H1 (cell line): ENCODE data around the gene PYY. TPM values are rescaled to one million over a fixed set of nuclear protein-coding genes. Genes with fewer than 3 reads are reported as not detected.

ENCODE experiments used
- BACH1 ChIP-seq: IDR thresholded peaks from 2 replicates; pipeline ENCODE4 v1.6.1; 2012; ENCODE audit warnings: low read length, improper control_type of control experiment
- CBX5 ChIP-seq: fragments of 300-800, 300-1000 bp; sonication (generic); IDR thresholded peaks from 2 replicates; pipeline ENCODE4 v1.7.1; 2016; ENCODE audit warnings: antibody characterized with exemption, low read length, low read depth
- CBX8 ChIP-seq: fragments of 300-800, 300-1000 bp; sonication (generic); IDR thresholded peaks from 2 replicates; pipeline ENCODE4 v1.7.1; 2016; ENCODE audit warnings: low read depth, low read length, borderline replicate concordance
- CEBPB ChIP-seq: IDR thresholded peaks from 2 replicates; pipeline ENCODE4 v1.6.1; 2012; ENCODE audit warnings: low read depth, low read length
- CHD1 ChIP-seq: IDR thresholded peaks from 2 replicates; pipeline ENCODE4 v1.6.1; 2012; ENCODE audit warnings: low read depth, low read length, improper control_type of control experiment
- CHD2 ChIP-seq: IDR thresholded peaks from 2 replicates; pipeline ENCODE4 v1.6.1; 2012; ENCODE audit warnings: low read length, improper control_type of control experiment
- CTBP2 ChIP-seq: IDR thresholded peaks from 2 replicates; pipeline ENCODE4 v1.7.0; 2011; ENCODE audit warnings: borderline replicate concordance, mild to moderate bottlenecking, moderate library complexity, mixed read lengths, low read length; ENCODE audit not compliant: insufficient read depth, insufficient read length
- HDAC2 ChIP-seq, 2 experiments: fragments of 300-600 bp in 1 of 2; sonication (generic) in 1 of 2; IDR thresholded peaks; 2 replicates each; pipeline ENCODE4 v1.6.1; 2011 to 2012; ENCODE audit warnings: low read depth in 2 of 2, low read length in 2 of 2, mild to moderate bottlenecking in 2 of 2, moderate library complexity in 2 of 2, borderline replicate concordance in 1 of 2, inconsistent platforms in 1 of 2
- HDAC6 ChIP-seq: IDR thresholded peaks from one replicate; pipeline ENCODE4 v1.7.1; 2012; ENCODE audit warnings: low read depth, mild to moderate bottlenecking, inconsistent platforms, low read length, moderate library complexity
- JUND ChIP-seq: IDR thresholded peaks from 2 replicates; pipeline ENCODE4 v1.6.1; 2011; ENCODE audit warnings: mild to moderate bottlenecking, improper control_type of control experiment, low read length
- KDM1A ChIP-seq: fragments of 200-600, 300-600 bp; sonication (generic); IDR thresholded peaks from 2 replicates; pipeline ENCODE4 v1.7.1; 2016; ENCODE audit warnings: mild to moderate bottlenecking, low read length, borderline replicate concordance
- KDM4A ChIP-seq: IDR thresholded peaks from one replicate; pipeline ENCODE4 v1.7.1; 2012; ENCODE audit warnings: low read depth, mild to moderate bottlenecking, moderate library complexity, low read length, inconsistent platforms; ENCODE audit not compliant: severe bottlenecking
- KDM5A ChIP-seq: fragments of 200-600 bp; IDR thresholded peaks from 2 replicates; pipeline ENCODE4 v1.7.1; 2012; ENCODE audit warnings: mild to moderate bottlenecking, low read length, inconsistent platforms, mixed read lengths
- NANOG ChIP-seq: IDR thresholded peaks from 2 replicates; pipeline ENCODE4 v1.6.1; 2011; ENCODE audit warnings: low read length, low read depth, mild to moderate bottlenecking, inconsistent platforms; ENCODE audit not compliant: insufficient read depth, poor library complexity, severe bottlenecking
- NRF1 ChIP-seq: IDR thresholded peaks from 2 replicates; pipeline ENCODE4 v1.6.1; 2011; ENCODE audit warnings: mild to moderate bottlenecking, low read depth, low read length, improper control_type of control experiment
- RFX5 ChIP-seq: IDR thresholded peaks from 2 replicates; pipeline ENCODE4 v1.6.1; 2011; ENCODE audit warnings: low read depth, low read length, improper control_type of control experiment, borderline replicate concordance
- SAP30 ChIP-seq: fragments of 300-600 bp; sonication (generic); IDR thresholded peaks from 2 replicates; pipeline ENCODE4 v1.7.1; 2012; ENCODE audit warnings: low read length, moderate library complexity, mild to moderate bottlenecking, inconsistent platforms; ENCODE audit not compliant: insufficient read depth, insufficient replicate concordance
- SIN3A ChIP-seq, 2 experiments: IDR thresholded peaks in 1 of 2; conservative IDR thresholded peaks in 1 of 2; 2 replicates each; pipeline ENCODE4 v1.6.1; 2011 to 2012; ENCODE audit warnings: low read length in 2 of 2, improper control_type of control experiment in 1 of 2, low read depth in 1 of 2, mild to moderate bottlenecking in 1 of 2
- SRF ChIP-seq: IDR thresholded peaks from 2 replicates; pipeline ENCODE4 v1.6.1; 2011; ENCODE audit warnings: mild to moderate bottlenecking, low read depth, low read length, moderate library complexity
- TAF1 ChIP-seq: IDR thresholded peaks from 2 replicates; pipeline ENCODE4 v1.6.1; 2011; ENCODE audit warnings: mild to moderate bottlenecking, low read depth, low read length
- TAF7 ChIP-seq: optimal IDR thresholded peaks from 2 replicates; pipeline ENCODE3; 2011; ENCODE audit warnings: low read depth, mild to moderate bottlenecking, inconsistent platforms, low read length, moderate library complexity, borderline replicate concordance
- TCF12 ChIP-seq: IDR thresholded peaks from 2 replicates; pipeline ENCODE4 v1.6.1; 2011; ENCODE audit warnings: low read depth, mild to moderate bottlenecking, low read length
- polyA plus RNA-seq, 7 experiments: library from polyadenylated mRNA; depleted of rRNA in 3 of 7; stranded (reverse) in 5 of 7; unstranded in 2 of 7; fragments of >200 nt in 5 of 7; fragments of 200-250 nt in 2 of 7; gene quantifications; 1 replicate in 5 of 7; 2 replicates in 1 of 7; 4 replicates in 1 of 7; pipeline versions ENCODE4 v1.2.1 to v1.2.3, GENCODE V29; 2011 to 2013; ENCODE audit warnings: missing spikeins in 2 of 7, mixed read lengths in 2 of 7
- total RNA-seq: library from RNA; stranded (reverse); fragmentation: NEBNext Ultra II Directional; extraction: Animal tissue kit (Norgen Biotek cat#: 25700); gene quantifications from 2 replicates; pipeline ENCODE4 v1.2.1, GENCODE V29; 2021

PYY gene
- total and polyA plus RNA-seq, 2 of the 8 experiments (the other 6 are each of a cell fraction or from before 2014, with no cell fraction given) = 0.93 to 3.4 TPM

DNA sequence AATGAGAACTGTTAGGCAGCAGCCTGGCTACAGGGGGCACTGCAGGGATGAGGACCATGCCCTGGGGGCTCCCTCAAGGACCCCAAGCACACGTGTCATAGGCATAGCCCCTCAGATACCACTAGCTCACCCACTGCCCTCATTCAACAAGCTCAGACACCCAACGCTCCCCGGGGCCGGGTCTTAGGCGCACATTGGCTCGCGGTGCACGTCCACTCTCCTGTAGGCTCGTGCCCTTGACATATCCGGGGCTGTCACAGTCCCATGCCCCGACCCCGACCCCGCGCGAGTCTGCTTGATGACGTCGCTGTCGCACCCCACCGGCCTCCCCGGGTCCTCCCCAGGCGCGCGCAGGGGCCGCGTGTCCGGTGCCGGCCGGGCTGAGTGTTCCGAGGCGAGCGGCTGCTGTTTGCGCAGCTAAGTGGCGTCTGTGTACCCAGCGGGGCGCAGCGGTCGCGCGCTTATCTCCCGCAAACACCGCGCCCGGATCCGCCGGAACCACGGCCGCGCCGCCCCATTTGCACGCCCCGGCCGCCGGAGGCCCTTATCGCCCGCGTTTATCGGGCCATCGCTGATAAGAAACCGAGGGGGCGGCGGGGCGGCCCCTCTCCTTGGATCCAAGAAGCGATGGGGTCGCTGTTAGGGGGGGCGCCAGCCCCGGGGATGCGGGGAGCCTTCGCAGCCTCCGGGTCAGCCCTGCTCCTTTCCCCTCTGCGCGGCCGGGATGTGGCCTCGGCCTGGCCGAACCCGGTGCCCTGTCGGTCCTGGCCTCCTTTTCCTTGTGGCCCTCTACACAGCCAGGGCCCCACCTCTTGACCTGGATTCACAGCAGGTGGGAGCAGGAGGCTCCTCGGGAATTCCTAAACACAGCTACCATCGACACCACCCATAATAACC lies 30.0 kb upstream of the PYY start (continued):
- TF ChIP-seq TCF12 (no peak), CHD1 (no peak), NANOG (no peak), CTBP2 (no peak), CBX8 (no peak), CBX5 (no peak), HDAC2 (IDR thresholded peaks at IDR 0.05; ENCODE audit: borderline replicate concordance in 1 of 2, low read depth in 2 of 2, low read length in 2 of 2) (peak in 1 of 2 experiments; percentile 80; a peak in 1 of 4 replicates), RFX5 (0 out of 2 replicates have a peak, but pooled peaks have one; percentile 30), KDM1A (no peak), SIN3A (conservative IDR thresholded peaks at IDR 0.05 in 1 of 2, IDR thresholded peaks at IDR 0.05 in 1 of 2; ENCODE audit: low read depth in 1 of 2, low read length in 2 of 2) (peak; percentile 16 to 82; a peak in 2 of 4 replicates), JUND (no peak), BACH1 (no peak), TAF1 (no peak), HDAC6 (no peak), SAP30 (peak; percentile 78), SRF (no peak), KDM4A (peak; percentile 98), CHD2 (0 out of 2 replicates have a peak, but pooled peaks have one; percentile 11), TAF7 (no peak), NRF1 (no peak), CEBPB (no peak), KDM5A (no peak)
